ENCODE results near the gene LEKR1.

The LEKR1 gene

GRCh38 chr3:157092230-157092629, 266.1 kb downstream of the LEKR1 start:
- peaks cover 12% of the 10 kb centered on the region for H3K4me1 ChIP-seq (ENCODE audit: insufficient read depth, poor library complexity, severe bottlenecking)
- no peak for DNase-seq (ENCODE audit: low spot score)
- TF ChIP-seq CTCF (IDR thresholded peaks at IDR 0.05; ENCODE audit: poor library complexity, severe bottlenecking): no peak
- no peaks in the 10 kb centered on the region for H3K9me3 ChIP-seq (ENCODE audit: severe bottlenecking)
- no peak overlapping the region for H3K27ac ChIP-seq (ENCODE audit: poor library complexity, severe bottlenecking)
- H3K36me3 ChIP-seq (ENCODE audit: low read depth): no peaks in the 10 kb centered on the region
- no peak overlapping the region for H3K4me3 ChIP-seq (ENCODE audit: severe bottlenecking)
- no peak for ATAC-seq (ENCODE audit: low read depth)
- no peaks in the 10 kb centered on the region for H3K27me3 ChIP-seq (ENCODE audit: insufficient read depth, poor library complexity, severe bottlenecking)

DNA sequence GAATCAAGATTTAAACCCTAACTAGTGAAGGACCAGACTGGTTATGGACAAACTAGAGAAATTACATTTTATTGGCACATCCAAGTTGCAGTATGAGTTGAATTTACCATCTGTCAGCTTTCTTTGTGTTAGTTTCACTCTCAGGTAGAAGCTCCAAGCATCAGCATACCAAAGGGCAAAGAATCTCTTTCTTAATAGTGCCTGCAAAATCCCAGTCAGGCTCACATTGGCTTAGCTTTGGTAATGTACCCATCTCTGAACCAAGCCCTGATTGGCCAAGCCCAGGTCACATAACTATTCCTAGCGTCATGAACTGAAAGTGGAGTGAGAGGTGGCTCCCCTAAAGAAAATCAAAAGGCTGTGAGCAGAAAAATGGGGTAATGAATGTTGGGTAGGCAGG, 266.9 kb downstream of the LEKR1 start:
- DNase-seq (ENCODE audit: low spot score) (no peak), ATAC-seq (ENCODE audit: low read depth) (no peak)
- peaks cover 4% of the 10 kb centered on the region for H3K4me1 ChIP-seq (ENCODE audit: insufficient read depth, poor library complexity, severe bottlenecking)
- H3K4me3 ChIP-seq (ENCODE audit: severe bottlenecking): no peak overlapping the region
- no peak overlapping the region for H3K27ac ChIP-seq (ENCODE audit: poor library complexity, severe bottlenecking)
- H3K36me3 ChIP-seq (ENCODE audit: low read depth): no peaks in the 10 kb centered on the region
- TF ChIP-seq CTCF (IDR thresholded peaks at IDR 0.05; ENCODE audit: poor library complexity, severe bottlenecking): no peak
- H3K9me3 ChIP-seq (ENCODE audit: severe bottlenecking): no peaks in the 10 kb centered on the region
- H3K27me3 ChIP-seq (ENCODE audit: insufficient read depth, poor library complexity, severe bottlenecking): no peaks in the 10 kb centered on the region

- Histone ChIP-seq H3K9me3 (ENCODE audit: severe bottlenecking) (no peaks in the 10 kb centered on the region), H3K4me1 (ENCODE audit: insufficient read depth, poor library complexity, severe bottlenecking) (peaks cover 7% of the 10 kb centered on the region), H3K36me3 (ENCODE audit: low read depth) (no peaks in the 10 kb centered on the region), H3K4me3 (ENCODE audit: severe bottlenecking) (no peak overlapping the region), H3K27ac (ENCODE audit: poor library complexity, severe bottlenecking) (no peak overlapping the region), H3K27me3 (ENCODE audit: insufficient read depth, poor library complexity, severe bottlenecking) (no peaks in the 10 kb centered on the region)
- TF ChIP-seq CTCF (IDR thresholded peaks at IDR 0.05; ENCODE audit: poor library complexity, severe bottlenecking): no peak
- ATAC-seq (ENCODE audit: low read depth): no peak
- no peak for DNase-seq (ENCODE audit: low spot score)
These were observed 268.1 kb downstream of the LEKR1 start for GRCh38 chr3:157094301-157094700.

DNA sequence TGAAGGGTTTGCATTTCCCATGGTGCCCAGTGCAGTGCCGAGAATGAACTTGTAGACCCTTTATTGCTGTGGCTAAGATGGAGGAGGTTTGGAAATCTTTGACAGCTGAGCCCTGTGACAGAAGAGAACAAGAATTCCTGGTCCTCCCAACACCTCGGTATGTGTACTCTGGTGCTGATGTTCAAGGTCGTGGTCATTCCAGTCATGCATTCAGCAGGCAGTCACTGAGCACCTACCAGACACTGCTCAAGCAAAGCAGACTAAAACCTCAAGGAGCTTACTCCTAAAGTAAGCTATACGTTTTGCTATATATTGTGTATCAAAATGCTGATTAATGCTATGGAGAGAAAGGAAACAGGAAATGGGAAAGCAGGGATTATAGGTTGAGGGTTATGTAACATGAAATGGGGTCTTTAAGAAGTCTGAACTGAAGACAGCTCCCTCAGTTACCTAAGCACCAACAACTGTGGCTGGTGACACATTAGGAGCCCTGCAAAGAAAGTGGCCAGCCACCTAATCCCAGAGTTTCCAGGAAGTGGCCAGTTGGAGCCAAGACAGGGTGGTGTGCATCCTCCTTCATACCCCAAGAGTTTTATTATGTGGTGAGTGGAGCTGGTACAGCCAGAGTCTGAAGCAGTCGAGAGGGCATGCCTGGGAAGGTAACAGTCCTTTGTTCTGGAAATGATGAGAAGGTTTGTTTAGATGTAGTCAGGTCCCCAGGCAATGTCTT, 268.8 kb downstream of the LEKR1 start:
- DNase-seq (ENCODE audit: low spot score) (no peak), ATAC-seq (ENCODE audit: low read depth) (no peak)
- no peaks in the 10 kb centered on the region for H3K9me3 ChIP-seq (ENCODE audit: severe bottlenecking)
- H3K36me3 ChIP-seq (ENCODE audit: low read depth): no peaks in the 10 kb centered on the region
- no peaks in the 10 kb centered on the region for H3K27me3 ChIP-seq (ENCODE audit: insufficient read depth, poor library complexity, severe bottlenecking)
- peaks cover 12% of the 10 kb centered on the region for H3K4me1 ChIP-seq (ENCODE audit: insufficient read depth, poor library complexity, severe bottlenecking)
- H3K4me3 ChIP-seq (ENCODE audit: severe bottlenecking): no peak overlapping the region
- TF ChIP-seq CTCF (IDR thresholded peaks at IDR 0.05; ENCODE audit: poor library complexity, severe bottlenecking): no peak
- H3K27ac ChIP-seq (ENCODE audit: poor library complexity, severe bottlenecking): no peak overlapping the region

Measured in RWPE2 (cell line).